ENCODE results near the gene RAB44.

DNA sequence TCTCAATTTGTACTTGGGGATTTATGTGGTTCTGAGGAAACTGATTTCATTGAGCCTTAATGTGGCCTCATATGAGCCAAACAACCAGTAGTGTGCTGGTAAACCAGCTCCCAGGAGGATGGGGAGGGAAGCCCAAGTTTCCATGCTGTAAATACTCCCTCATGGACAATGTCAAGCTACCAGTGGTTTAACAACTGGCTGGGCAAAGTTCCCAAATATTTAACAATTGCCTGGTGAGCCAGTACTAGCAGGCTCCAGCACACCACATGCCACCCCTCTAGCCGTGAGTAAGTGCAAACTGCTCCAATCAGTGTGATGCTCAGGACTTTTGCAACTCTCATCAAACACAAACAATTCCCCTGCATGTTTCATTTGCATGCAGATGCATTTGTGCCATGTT, 38.4 kb upstream of the RAB44 start:
- TF ChIP-seq, protein P1, sequence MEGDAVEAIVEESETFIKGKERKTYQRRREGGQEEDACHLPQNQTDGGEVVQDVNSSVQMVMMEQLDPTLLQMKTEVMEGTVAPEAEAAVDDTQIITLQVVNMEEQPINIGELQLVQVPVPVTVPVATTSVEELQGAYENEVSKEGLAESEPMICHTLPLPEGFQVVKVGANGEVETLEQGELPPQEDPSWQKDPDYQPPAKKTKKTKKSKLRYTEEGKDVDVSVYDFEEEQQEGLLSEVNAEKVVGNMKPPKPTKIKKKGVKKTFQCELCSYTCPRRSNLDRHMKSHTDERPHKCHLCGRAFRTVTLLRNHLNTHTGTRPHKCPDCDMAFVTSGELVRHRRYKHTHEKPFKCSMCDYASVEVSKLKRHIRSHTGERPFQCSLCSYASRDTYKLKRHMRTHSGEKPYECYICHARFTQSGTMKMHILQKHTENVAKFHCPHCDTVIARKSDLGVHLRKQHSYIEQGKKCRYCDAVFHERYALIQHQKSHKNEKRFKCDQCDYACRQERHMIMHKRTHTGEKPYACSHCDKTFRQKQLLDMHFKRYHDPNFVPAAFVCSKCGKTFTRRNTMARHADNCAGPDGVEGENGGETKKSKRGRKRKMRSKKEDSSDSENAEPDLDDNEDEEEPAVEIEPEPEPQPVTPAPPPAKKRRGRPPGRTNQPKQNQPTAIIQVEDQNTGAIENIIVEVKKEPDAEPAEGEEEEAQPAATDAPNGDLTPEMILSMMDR (IDR thresholded peaks at IDR 0.05) = no peak
- no peak for TF ChIP-seq POLR2A (IDR thresholded peaks at IDR 0.05)

All from testis (tissue), 2 donors.